Measurements from ENCODE around the gene CYB5R2.

CYB5R2 gene

GRCh38 chr11:7672960-7673723 is at the start of gene CYB5R2:
TSS of gene CYB5R2 (minus strand) at chr11:7673500. CDS start at chr11:7672825, 675 bp downstream.
- DNase-seq (ENCODE audit: low read depth in 2 of 2), result no peak

- DNase-seq (ENCODE audit: low read depth in 2 of 2), result no peak
These were observed 41.5 kb upstream of the CYB5R2 start for GRCh38 chr11:7714786-7715185.

GRCh38 chr11:7706377-7706776 is 33.1 kb upstream of the CYB5R2 start, which contains the start of gene OVCH2:
TSS of gene OVCH2 (minus strand) at chr11:7706477. CDS start at chr11:7706394, 83 bp downstream.
- DNase-seq (ENCODE audit: low read depth in 2 of 2), result no peak

- no peak for DNase-seq (ENCODE audit: low read depth in 2 of 2)
These were observed 30.4 kb upstream of the CYB5R2 start for GRCh38 chr11:7703740-7704139.

- no peak for DNase-seq (ENCODE audit: low read depth in 2 of 2)
These were observed 23.1 kb upstream of the CYB5R2 start for GRCh38 chr11:7696424-7696823.

GRCh38 chr11:7694235-7694634 is 20.9 kb upstream of the CYB5R2 start:
- DNase-seq (ENCODE audit: low read depth in 2 of 2), result no peak

GRCh38 chr11:7692426-7692825 is 19.1 kb upstream of the CYB5R2 start:
- DNase-seq (ENCODE audit: low read depth in 2 of 2), result no peak

DNA sequence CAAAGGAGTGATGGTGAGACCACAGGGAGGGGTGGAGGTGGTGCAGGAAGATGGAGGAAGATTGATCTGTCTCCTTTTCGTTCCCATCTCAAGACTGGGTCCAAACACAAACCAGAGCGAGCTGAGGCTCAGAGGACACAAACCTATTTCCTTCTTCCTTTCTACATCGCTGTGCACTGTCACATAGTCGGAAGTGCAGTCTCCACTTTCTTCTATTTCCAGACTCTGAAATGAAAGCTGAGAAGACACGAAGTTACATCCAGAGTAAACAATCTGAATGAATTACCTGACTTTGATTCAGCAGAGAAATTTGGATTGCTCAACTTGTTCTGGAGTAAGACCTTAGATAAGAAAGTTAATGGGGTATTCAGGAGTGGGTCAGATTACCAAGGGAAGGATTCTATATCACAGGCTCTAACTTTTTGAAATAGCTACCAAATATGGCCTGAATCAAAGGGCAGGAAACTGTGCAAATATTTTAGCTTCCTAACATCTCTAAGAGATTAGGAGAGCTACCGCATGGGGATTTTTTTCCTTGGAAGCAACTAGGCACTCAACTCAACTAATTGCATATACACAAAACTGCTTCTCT is 18.6 kb upstream of the CYB5R2 start:
- DNase-seq (ENCODE audit: low read depth in 2 of 2), result no peak

- no peak for DNase-seq (ENCODE audit: low read depth in 2 of 2)
These were observed 17.3 kb upstream of the CYB5R2 start for GRCh38 chr11:7690648-7691047.

DNA sequence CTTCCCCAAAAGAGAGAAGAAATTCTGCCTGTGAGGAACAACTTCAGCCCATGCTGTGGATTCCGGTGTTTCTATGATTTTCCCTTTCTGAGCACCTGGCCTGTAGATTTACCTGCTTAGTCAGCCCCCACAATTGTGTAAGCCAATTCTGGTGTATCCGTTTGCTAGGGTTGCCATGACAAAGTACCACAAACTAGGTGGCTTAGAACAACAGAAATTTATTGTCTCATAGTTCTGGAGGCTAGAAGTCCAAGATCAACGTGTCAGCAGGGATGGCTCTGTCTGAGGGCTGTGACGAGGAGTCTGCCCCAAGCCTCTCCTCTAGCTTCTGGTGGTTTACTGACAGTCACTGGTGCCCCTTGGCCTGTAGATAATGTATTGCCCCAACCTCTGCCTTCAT is 15.9 kb upstream of the CYB5R2 start:
- DNase-seq (ENCODE audit: low read depth in 2 of 2), result no peak

- no peak for DNase-seq (ENCODE audit: low read depth in 2 of 2)
These were observed 15.0 kb upstream of the CYB5R2 start for GRCh38 chr11:7688238-7688826.

DNA sequence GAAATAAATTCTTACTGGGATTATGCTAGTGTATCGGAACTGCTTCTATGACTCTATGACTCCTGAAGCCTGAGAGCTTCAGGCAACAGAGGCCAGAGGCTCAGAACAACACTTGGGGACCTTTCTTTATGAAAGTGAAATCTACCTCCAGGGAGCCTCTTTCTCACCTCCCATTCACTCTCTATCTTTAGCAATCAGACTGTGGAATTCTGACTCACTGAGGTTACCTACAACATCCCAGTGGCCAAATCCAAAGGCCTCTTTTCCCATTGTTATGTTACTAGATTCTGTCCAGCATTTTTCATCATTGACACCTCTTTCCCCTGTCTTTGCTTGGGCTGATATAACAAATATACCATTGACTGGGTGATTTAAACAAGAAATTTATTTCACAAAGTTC is 14.1 kb upstream of the CYB5R2 start:
- DNase-seq (ENCODE audit: low read depth in 2 of 2), result no peak

DNA sequence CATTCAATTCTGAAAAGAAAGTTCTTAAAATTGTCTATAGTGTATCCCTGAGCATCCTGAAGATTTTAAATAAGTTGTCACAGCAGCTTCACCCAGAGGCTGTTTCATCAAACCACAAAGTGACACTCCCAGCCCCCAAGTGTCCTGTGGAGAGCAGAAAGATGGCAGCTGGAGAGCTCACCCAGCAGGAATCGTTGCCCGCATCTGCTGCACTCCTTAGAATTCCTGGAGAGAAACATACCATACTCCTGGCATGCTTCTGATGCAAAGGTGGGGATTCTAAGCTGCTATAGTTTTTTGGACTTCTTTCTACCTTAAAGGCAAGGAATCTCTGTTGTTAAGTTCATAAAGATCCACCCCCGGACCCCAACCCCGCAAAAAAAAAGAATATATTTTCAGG is 13.5 kb upstream of the CYB5R2 start:
- no peak for DNase-seq (ENCODE audit: low read depth in 2 of 2)

DNA sequence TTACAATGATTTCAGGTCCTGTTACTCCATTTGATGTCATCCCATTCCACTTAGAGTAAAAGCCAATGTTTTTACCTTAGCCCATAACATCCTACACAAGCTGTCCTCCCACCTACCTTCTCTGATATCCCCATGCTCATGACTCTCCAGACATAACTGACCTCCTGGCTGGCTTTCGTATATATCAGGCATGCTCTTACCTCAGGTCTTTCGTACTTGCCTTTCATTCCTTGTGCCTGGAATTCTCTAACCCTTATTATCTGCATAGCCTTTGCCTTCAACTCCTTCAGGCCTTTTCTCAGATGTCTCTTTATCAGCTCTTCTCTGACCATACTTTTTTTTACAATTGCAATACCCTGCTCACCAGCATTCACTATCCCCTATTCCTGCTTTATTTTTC is 10.3 kb upstream of the CYB5R2 start:
- no peak for DNase-seq (ENCODE audit: low read depth in 2 of 2)

DNA sequence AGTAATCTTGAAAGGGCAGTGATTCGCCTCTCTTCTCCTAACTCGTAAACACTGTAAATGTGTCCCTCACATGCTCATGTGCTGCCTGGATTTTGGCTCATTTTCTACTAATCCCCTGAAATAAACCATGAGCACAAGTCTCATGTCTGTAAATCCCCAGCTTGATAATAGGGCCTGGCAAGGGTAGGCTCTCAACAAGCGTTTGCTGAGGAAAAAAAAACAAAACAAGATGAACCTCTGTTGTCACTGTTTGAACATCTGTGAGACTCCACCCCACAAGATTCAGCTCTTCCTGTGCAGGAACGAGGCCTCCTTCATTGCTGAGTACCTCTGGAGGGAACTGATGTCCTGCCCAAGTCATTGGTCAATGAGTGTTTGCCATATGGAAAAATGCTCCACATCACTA is 4.5 kb upstream of the CYB5R2 start:
- no peak for DNase-seq (ENCODE audit: low read depth in 2 of 2)

DNA sequence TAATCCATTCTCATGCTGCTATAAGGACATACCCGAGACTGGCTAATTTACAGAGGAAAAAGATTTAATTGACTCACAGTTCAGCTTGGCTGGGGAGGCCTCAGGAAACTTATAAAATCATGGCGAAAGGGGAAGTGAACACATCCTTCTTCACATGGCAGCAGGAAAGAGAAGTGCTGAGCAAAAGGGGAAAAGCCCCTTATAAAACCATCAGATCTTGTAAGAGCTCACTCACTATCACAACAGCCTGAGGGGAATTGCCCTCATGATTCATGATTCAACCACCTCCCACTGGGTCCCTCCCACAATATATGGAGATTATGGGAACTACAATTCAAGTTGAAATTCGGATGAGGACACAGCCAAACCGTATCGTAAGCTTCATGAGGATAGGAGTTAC is 3.8 kb upstream of the CYB5R2 start:
- DNase-seq (ENCODE audit: low read depth in 2 of 2), result no peak

DNA sequence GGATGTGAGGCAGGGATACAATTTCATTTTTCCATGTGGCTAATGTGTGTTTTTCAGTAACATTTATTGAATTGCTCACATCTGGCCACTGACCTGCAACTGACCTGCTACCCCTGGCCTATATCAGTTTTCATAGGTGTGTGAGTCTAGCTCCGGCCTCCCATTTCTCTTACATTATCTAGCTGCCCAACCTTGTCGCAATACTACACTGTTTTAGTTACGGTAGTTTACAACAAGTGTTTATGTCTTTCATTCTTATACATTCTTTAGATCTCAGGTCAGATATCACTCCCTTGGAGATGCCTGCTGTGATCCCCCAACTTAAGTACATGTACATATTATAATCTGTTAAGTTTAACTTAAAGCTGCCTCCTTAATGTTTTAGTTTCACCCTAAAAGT is 2.3 kb upstream of the CYB5R2 start:
- DNase-seq (ENCODE audit: low read depth in 2 of 2), result no peak

GRCh38 chr11:7673724-7674434 is 579 bp upstream of the CYB5R2 start:
- no peak for DNase-seq (ENCODE audit: low read depth in 2 of 2)

- no peak for DNase-seq (ENCODE audit: low read depth in 2 of 2)
These were observed 882 bp downstream of the CYB5R2 start for GRCh38 chr11:7672276-7672959.

DNA sequence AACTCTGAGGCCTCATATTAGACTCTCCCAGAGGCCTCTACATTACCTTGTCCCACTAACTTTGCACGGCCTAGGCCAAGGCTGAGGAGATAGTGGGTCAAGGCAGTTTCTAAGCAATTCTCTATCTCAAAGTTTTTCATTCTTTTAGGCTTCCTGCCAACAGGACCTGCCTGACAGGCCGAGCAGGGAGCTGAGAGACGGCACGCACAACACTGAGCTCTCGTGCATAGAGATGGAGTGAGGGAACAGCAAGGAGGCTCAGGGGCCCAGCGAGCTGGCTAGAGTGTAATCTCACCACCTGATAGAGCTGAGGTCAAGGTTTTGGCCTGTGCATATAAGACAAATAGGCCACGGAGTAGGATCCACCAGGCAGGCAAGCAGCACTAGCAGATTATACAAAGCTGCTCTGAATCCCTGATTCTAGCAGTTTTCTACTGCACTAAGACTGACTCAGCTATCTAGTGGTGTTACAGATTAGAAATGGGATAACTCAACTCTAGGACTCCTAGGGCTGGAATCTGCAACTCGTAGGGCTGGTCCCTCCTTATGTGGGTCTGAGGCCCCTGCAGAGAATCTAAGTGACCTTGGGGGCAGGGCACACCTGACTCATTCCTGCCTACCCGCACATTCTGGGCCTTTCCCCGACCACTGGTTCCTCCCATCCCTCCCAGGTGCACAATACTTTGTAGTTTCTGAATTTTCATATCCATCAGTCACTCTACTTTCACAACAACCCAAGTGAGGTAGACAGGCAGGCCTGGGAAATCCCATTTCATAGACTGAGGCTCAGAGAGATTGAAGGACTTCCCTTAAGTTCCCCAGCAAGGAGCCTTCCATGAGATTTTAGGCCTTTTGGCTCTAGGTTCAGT is 1.7 kb downstream of the CYB5R2 start:
- DNase-seq (ENCODE audit: low read depth in 2 of 2), result no peak

DNA sequence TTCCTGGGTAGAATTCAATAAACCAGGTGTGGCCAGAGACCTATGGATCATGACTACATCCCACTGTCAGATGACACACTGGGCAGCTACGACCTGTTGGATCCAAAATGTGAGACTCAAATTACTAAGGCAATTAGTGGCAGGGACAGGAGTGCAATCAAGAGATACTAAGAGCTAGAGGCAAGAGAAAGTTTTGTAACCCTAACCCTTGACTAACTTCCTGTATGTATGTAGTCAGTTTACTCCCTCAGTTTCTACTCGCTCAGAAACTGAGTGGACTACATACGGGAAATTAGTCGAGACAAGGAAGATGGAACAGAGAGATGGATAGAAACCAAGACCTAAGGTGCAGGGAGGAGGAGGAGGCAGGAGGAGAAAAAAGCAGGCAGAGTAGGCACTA is 2.7 kb downstream of the CYB5R2 start:
- DNase-seq (ENCODE audit: low read depth in 2 of 2), result no peak

Data from stimulated activated CD4-positive, alpha-beta T cell treated with anti-CD3 and anti-CD28 coated beads, Interleukin-1b, Interleukin-23, amount 100 ng/mL, for 4 hours (primary cell).